ENCODE data around the gene C4A.
"Not testable (repeated sequence)": the region's sequence is repeated elsewhere in the genome, so short reads cannot be mapped to it uniquely, and the experiment has no call there.

The C4A gene

GRCh38 chr6:32028631-32029030 lies 46.8 kb downstream of the C4A start:
- not testable (repeated sequence) for DNase-seq (ENCODE audit: low read depth in 2 of 2)

- DNase-seq (ENCODE audit: low read depth in 2 of 2) = not testable (repeated sequence)
These were observed 47.7 kb downstream of the C4A start for GRCh38 chr6:32029553-32029952.

GRCh38 chr6:32035283-32036013 lies 53.6 kb downstream of the C4A start:
- not testable (repeated sequence) for DNase-seq (ENCODE audit: low read depth in 2 of 2)

GRCh38 chr6:32037136-32037535 lies 55.3 kb downstream of the C4A start:
- DNase-seq (ENCODE audit: low read depth in 2 of 2) = not testable (repeated sequence)

GRCh38 chr6:32037598-32038524 lies 56.0 kb downstream of the C4A start, which contains the start of gene CYP21A2:
TSS of gene CYP21A2 (plus strand) at chr6:32038415. CDS start at chr6:32038423, 8 bp downstream.
- DNase-seq (ENCODE audit: low read depth in 2 of 2) = not testable (repeated sequence)

GRCh38 chr6:32038878-32039277 lies 57.0 kb downstream of the C4A start:
- not testable (repeated sequence) for DNase-seq (ENCODE audit: low read depth in 2 of 2)

- DNase-seq (ENCODE audit: low read depth in 2 of 2) = not testable (repeated sequence)
These were observed 57.7 kb downstream of the C4A start for GRCh38 chr6:32039321-32040274.

GRCh38 chr6:32040299-32041049 lies 58.6 kb downstream of the C4A start:
- not testable (repeated sequence) for DNase-seq (ENCODE audit: low read depth in 2 of 2)

- DNase-seq (ENCODE audit: low read depth in 2 of 2) = not testable (repeated sequence)
These were observed 59.1 kb downstream of the C4A start for GRCh38 chr6:32041050-32041321.

GRCh38 chr6:32041385-32041784 lies 59.5 kb downstream of the C4A start:
- DNase-seq (ENCODE audit: low read depth in 2 of 2) = not testable (repeated sequence)

GRCh38 chr6:32042276-32042675 lies 60.4 kb downstream of the C4A start:
- DNase-seq (ENCODE audit: low read depth in 2 of 2) = not testable (repeated sequence)

- DNase-seq (ENCODE audit: low read depth in 2 of 2) = not testable (repeated sequence)
These were observed 61.9 kb downstream of the C4A start for GRCh38 chr6:32043589-32044380.

- DNase-seq (ENCODE audit: low read depth in 2 of 2) = not testable (repeated sequence)
These were observed 63.1 kb downstream of the C4A start for GRCh38 chr6:32044916-32045315.

GRCh38 chr6:32045811-32046449 lies 64.1 kb downstream of the C4A start:
- no peak for DNase-seq (ENCODE audit: low read depth in 2 of 2)

GRCh38 chr6:32046450-32047083 lies 64.7 kb downstream of the C4A start:
- no peak for DNase-seq (ENCODE audit: low read depth in 2 of 2)

- no peak for DNase-seq (ENCODE audit: low read depth in 2 of 2)
These were observed 65.2 kb downstream of the C4A start for GRCh38 chr6:32047084-32047478.

- DNase-seq (ENCODE audit: low read depth in 2 of 2) = no peak
These were observed 65.6 kb downstream of the C4A start for GRCh38 chr6:32047539-32047854.

GRCh38 chr6:32047855-32048766 lies 66.3 kb downstream of the C4A start:
- DNase-seq (ENCODE audit: low read depth in 2 of 2) = peak; percentile 23 to 46
